ENCODE measurements around the gene CCR7. TPM values are rescaled to one million over a fixed set of nuclear protein-coding genes. Genes with fewer than 3 reads are reported as not detected.

Gene CCR7
- polyA plus RNA-seq, 2 of the 4 experiments (the other 2 are of a cell fraction) = 0.84 to 1.4 TPM

DNA sequence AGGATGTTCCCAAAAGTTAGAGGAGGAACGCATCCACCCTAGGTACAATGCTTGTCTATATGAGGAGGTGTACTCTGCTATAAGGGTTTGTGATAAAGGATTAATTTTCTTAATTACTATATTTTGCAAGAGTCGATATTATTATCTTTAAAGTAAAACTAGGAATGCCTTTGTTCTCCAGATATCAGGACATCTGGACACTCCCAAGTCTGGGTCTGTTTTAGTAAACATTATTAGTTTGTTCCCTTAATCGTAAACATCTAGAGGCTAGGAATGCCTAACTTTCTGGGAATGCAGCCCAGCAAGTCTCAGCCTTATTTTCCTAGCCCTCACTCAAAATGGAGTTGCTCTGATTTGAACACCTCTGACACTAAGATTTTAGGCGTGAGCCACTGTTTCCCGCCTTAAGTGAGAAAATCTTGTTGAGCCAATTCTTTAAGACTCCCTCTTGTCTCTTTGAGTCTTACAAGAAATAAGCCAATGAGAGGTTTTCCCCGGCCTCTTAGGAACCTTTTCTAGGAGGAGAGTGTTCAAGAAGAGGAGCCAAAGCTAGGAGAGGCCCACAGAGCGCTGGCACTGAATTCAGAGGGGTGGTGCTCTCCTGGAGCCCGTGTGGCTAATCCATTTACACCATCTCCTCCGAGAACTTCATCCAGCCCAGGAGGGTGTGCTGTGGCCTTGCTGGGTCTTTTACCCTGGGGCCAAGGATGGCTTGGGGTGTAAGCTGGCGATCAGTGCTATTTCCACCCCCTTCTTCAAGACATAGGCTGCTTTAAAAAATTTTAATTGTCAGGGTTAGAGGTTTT lies 41.5 kb upstream of the CCR7 start:
- DNase-seq (ENCODE audit: low read depth in 1 of 2, low spot score in 1 of 2) = no peak
- FAIRE-seq = no peak
- ChIA-PET CTCF (interaction anchor here (1.3 to 3.3 kb wide), 4 partner anchors 9 to 1056 kb away, joined by 4 to 10 read pairs (median 8); no protein-coding TSS in a partner anchor), POLR2A (no interaction called here)
- no peak overlapping the region for H3K4me3 ChIP-seq
- ATAC-seq = 0 out of 6 replicates have a peak, but pooled peaks of 1 of the 2 experiments have one; percentile 12
- no peak overlapping the region for H3K4me2 ChIP-seq
- H3K9me3 ChIP-seq = no peaks in the 10 kb centered on the region
- H3K27ac ChIP-seq = no peak overlapping the region
- TF ChIP-seq MAFK (IDR thresholded peaks at IDR 0.05; ENCODE audit: partially characterized antibody) (no peak), PHF8 (IDR thresholded peaks at IDR 0.05; ENCODE audit: borderline replicate concordance, low read depth) (no peak), CHD4 (IDR thresholded peaks at IDR 0.05; ENCODE audit: borderline replicate concordance) (no peak), EHMT2 (IDR thresholded peaks at IDR 0.05; ENCODE audit: low read depth) (no peak), ZFP36 (IDR thresholded peaks at IDR 0.05; ENCODE audit: borderline replicate concordance, partially characterized antibody) (no peak), RAD21 (conservative IDR thresholded peaks at IDR 0.05 in 1 of 2, IDR thresholded peaks at IDR 0.05 in 1 of 2) (no peak), HDAC2 (IDR thresholded peaks at IDR 0.05) (no peak), FOSL2 (IDR thresholded peaks at IDR 0.05) (no peak), FOSL2 (CRISPR knock-in tag; IDR thresholded peaks at IDR 0.05) (no peak)
- 64% methylated on average over 10 of the region's 10 CpGs for WGBS (ENCODE audit: missing lambda C conversion rate)
- H3K4me1 ChIP-seq = no peaks in the 10 kb centered on the region

DNA sequence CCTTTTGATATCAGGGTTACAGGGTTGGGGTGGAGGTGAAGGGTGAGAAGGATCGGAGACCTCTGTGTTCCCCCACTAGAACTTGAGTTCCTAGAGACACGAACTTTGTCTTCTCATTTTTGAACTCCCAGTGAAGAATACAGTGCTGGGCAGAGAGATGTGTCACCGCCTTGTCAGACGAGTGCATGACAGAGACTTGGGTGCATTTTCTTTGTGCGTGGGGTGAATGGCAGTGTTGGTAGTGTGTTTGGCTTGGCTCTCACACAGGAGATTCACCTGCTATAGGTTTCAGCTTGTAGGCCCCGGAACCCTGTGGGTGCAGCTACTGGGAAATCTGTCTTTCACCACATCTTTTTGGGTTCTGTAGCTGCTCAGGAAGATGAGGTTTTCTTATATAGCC lies 40.0 kb upstream of the CCR7 start:
- no peak for DNase-seq (ENCODE audit: low read depth in 1 of 2, low spot score in 1 of 2)
- no peaks in the 10 kb centered on the region for H3K9me3 ChIP-seq
- no peak overlapping the region for H3K4me2 ChIP-seq
- no peak for FAIRE-seq
- TF ChIP-seq HOXA7 (CRISPR knock-in tag; IDR thresholded peaks at IDR 0.05) (no peak), HOXB13 (CRISPR knock-in tag; IDR thresholded peaks at IDR 0.05; ENCODE audit: low read depth) (no peak), CBX2 (IDR thresholded peaks at IDR 0.05; ENCODE audit: borderline replicate concordance, low read depth) (no peak), ZFP36 (IDR thresholded peaks at IDR 0.05; ENCODE audit: borderline replicate concordance, partially characterized antibody) (no peak), E2F6 (IDR thresholded peaks at IDR 0.05; ENCODE audit: borderline replicate concordance, low read depth) (no peak), ZC3H11A (IDR thresholded peaks at IDR 0.05) (no peak), SMC3 (IDR thresholded peaks at IDR 0.05) (no peak), TP53 (CRISPR knock-in tag; IDR thresholded peaks at IDR 0.05) (no peak), CEBPB (IDR thresholded peaks at IDR 0.05) (no peak), HES2 (IDR thresholded peaks at IDR 0.05) (no peak), ZNF302 (CRISPR knock-in tag; IDR thresholded peaks at IDR 0.05) (no peak), SREBF2 (IDR thresholded peaks at IDR 0.05) (no peak), TFCP2L1 (CRISPR knock-in tag; IDR thresholded peaks at IDR 0.05) (no peak), JUNB (IDR thresholded peaks at IDR 0.05) (no peak), REST (IDR thresholded peaks at IDR 0.05) (no peak), CHD4 (IDR thresholded peaks at IDR 0.05; ENCODE audit: borderline replicate concordance) (no peak), FOSB (CRISPR knock-in tag; IDR thresholded peaks at IDR 0.05) (no peak), ELK1 (IDR thresholded peaks at IDR 0.05; ENCODE audit: low read depth, low read length) (no peak)
- TF ChIP-seq, protein P1, sequence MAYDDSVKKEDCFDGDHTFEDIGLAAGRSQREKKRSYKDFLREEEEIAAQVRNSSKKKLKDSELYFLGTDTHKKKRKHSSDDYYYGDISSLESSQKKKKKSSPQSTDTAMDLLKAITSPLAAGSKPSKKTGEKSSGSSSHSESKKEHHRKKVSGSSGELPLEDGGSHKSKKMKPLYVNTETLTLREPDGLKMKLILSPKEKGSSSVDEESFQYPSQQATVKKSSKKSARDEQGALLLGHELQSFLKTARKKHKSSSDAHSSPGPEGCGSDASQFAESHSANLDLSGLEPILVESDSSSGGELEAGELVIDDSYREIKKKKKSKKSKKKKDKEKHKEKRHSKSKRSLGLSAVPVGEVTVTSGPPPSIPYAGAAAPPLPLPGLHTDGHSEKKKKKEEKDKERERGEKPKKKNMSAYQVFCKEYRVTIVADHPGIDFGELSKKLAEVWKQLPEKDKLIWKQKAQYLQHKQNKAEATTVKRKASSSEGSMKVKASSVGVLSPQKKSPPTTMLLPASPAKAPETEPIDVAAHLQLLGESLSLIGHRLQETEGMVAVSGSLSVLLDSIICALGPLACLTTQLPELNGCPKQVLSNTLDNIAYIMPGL (CRISPR knock-in tag; IDR thresholded peaks at IDR 0.05; ENCODE audit: borderline replicate concordance) = no peak
- ChIA-PET CTCF (interaction anchor here (1.1 to 2.9 kb wide), 4 partner anchors 9 to 1043 kb away, joined by 4 to 22 read pairs (median 6); no protein-coding TSS in a partner anchor), POLR2A (no interaction called here)
- ATAC-seq = no peak
- no peaks in the 10 kb centered on the region for H3K4me1 ChIP-seq
- no peak overlapping the region for H3K4me3 ChIP-seq
- no peak overlapping the region for H3K27ac ChIP-seq
- 67% methylated on average over 6 of the region's 6 CpGs for WGBS (ENCODE audit: missing lambda C conversion rate)
